HG03520 (cell line): Measurements from ENCODE around the gene MYH14.

Experiments used
- ATAC-seq: cut with Tn5 transposase; IDR thresholded peaks from one replicate; pipeline ENCODE4 v1.9.1; 2021; ENCODE audit warnings: mild to moderate bottlenecking, moderate library complexity; ENCODE audit not compliant: unreplicated experiment

Gene MYH14

DNA sequence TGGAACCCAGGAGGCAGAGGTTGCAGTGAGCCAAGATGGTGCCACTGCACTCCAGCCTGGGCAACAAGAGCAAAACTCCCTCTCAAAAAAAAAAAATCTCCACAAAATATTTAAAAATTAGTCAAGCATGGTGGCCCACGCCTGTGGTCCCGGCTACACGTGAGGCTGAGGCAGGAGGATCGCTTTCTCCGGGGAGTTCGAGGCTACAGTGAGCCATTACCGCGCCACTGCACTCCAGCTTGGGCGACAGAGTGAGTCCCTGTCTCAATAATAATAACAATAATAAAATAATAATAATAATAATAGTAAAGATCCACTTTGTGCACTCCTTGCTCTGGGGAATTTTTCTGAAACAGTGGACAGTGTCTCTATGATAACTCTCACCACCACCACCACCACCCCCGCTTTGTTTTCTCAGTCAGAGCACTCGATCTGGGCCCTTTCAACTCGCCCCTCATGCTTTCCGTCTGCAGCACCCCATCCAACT is 153.3 kb downstream of the MYH14 start:
- ATAC-seq, result no peak

DNA sequence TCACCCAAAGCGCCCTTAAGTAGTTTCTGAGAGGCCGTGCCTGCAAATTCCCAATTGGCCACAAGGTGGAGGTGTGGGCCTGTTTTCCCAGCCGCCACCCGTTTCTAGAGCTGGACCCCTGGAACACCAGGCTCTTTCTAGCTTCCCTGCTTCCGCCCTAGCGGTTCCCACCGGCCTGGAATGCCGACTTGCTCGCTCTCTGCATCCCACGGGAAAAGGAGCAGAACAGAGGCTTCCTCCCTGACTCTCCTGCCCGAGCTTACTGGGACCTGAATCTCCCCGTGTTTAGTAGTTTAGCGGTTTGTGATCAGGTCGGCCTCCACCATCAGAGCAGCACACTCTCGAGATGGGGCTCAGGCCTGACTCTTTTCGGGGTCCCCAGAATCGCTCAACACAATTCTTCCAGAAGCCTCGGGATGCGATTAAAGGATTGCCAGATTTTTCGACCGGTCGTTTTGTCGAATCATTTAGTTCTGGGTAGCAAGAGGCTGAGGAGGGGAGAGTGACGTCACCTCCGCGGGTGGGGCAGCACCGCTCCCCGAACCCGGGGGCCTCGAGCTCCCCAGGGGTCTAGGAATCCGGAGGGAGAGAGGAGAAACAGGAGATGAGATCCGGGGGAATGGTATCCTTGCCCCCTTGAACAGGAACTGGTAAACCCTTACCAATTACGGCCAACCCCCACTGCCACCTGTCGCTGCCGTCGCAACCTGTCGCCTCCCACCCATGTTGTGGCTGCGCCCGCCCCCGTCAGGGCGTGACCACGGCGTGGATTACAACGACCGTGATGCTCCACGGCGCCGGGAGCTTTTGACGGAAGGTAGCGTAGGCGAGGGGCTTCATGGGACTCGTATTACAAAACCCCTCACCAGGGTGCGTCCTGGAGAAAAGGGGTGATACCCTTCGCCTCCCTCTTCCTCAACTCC is 154.0 kb downstream of the MYH14 start:
- no peak for ATAC-seq

DNA sequence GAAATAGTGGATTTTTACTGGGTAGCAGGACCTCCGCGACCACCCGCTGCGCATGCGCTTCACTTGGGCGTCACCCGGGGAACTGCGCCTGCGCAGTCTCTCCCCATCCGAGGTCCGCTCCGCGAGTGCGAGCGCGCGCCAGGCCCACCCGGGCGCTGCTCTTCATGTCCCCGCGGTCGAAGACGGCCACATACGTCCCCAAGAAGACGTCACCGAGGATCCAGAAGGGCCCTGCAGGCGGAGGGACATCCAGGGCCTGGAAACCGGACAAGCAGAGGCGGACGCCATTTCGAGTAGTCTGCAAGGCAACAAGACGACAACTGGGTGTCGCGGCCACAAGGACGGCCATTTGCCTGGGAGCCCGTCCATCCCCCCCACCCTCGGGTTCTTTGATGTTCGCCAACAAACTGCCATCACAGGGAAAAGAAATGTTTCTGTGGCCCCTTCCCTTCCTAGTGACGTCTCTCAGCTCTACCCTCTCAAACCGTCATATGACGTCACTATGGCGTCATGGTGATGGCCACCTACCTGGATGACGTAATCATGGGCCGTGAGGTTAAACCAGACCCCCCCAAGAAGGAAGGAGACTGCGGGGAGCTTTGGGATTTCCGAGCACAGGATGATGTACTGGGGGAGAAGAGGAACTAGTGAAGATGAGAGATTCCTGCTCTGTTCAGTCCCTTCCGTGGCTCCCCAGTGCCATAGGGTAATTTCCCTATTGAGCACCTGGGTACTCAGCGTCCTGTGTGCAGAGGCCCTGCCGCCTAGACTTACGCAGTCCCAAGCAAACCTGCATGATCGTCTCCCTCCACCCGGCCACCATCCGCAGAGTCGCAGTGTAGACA is 155.3 kb downstream of the MYH14 start:
- ATAC-seq, result no peak

DNA sequence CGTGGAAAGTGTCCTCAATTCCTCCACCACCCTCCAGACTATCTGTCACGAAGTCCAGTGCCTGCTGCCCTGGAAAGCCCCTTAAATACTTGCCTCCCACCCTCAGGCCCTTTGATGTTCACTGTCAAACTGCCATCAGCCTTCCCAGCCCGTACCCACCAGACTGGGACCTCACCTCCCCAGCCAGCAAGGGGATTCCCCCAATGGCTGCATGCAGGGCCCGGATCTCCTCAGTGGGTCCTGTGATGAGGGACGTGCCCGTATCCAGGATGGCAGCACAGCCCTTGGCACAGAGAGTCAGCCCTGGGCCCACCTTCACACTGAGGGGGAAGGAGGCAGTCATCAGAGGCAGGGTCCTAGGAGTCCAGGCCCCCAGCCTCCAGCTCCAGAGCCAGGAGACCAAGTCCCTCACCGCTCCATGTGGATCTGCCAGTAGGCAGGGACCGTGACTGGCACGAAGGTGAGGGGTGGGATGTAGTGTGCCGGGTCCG is 156.0 kb downstream of the MYH14 start:
- ATAC-seq, result no peak
